Stomach (tissue), 4 donors: ENCODE data around the gene MARCHF10.

Experiments used
- CTCF ChIP-seq, 7 experiments: fragments of 450-650 bp in 4 of 7; fragments of 200-600 bp in 3 of 7; sonication (generic) in 3 of 7; IDR thresholded peaks; one replicate each; pipeline ENCODE4 v1.5.1; 2016 to 2019; ENCODE audit warnings: antibody characterized with exemption in 7 of 7, control low read depth in 2 of 7, mild to moderate bottlenecking in 1 of 7
- EP300 ChIP-seq: sonication (generic); formaldehyde crosslinking; IDR thresholded peaks from one replicate; pipeline ENCODE4 v1.6.1; 2017; ENCODE audit warnings: antibody characterized with exemption
- POLR2A ChIP-seq, 4 donors: fragments of 450-650 bp; IDR thresholded peaks; one replicate each; pipeline ENCODE4 v1.6.1; 2016; ENCODE audit warnings: antibody characterized with exemption in 4 of 4, control low read depth in 2 of 4, mild to moderate bottlenecking in 1 of 4, moderate library complexity in 1 of 4
- POLR2AphosphoS5 ChIP-seq, 3 donors: sonication (generic); formaldehyde crosslinking; IDR thresholded peaks; one replicate each; pipeline ENCODE4 v1.6.1; 2016; ENCODE audit warnings: antibody characterized with exemption in 3 of 3

DNA sequence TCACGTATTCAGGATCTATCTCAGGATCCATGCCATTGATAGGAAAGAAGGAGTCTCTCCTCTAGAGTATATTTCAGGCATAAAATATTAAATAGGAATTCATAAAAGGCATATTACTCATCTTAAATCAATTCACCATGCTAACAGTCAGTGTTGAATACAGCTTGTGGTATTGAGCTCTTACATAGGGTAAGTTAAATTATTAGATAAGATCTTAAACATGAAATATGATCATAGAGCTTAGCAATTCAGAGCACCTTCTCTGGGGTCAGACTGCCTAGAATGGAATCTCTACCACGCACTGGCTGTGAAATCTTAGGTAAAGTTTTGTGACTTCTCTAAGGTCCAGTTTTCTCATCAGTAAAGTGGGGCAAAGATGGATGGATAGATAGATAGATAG, 20.7 kb downstream of the MARCHF10 start:
- TF ChIP-seq CTCF (IDR thresholded peaks at IDR 0.05) (no peak), POLR2AphosphoS5 (IDR thresholded peaks at IDR 0.05) (no peak), EP300 (no peak), POLR2A (IDR thresholded peaks at IDR 0.05) (no peak)
